Gastrocnemius medialis (tissue), 4 donors: ENCODE measurements around the gene FITM1.

Experiments
- CTCF ChIP-seq, 5 experiments: fragments of 450-650 bp in 3 of 5; fragments of 200-600 bp in 2 of 5; sonication (generic) in 2 of 5; IDR thresholded peaks in 4 of 5; conservative IDR thresholded peaks in 1 of 5; 1 replicate in 4 of 5; 2 replicates in 1 of 5; pipeline ENCODE4 v1.5.1; 2016 to 2019; ENCODE audit warnings: antibody characterized with exemption in 5 of 5, mild to moderate bottlenecking in 3 of 5, moderate library complexity in 3 of 5
- POLR2A ChIP-seq, 2 donors: fragments of 450-650 bp; IDR thresholded peaks; one replicate each; pipeline ENCODE4 v1.6.1; 2017; ENCODE audit warnings: antibody characterized with exemption in 2 of 2, mild to moderate bottlenecking in 2 of 2, moderate library complexity in 2 of 2

DNA sequence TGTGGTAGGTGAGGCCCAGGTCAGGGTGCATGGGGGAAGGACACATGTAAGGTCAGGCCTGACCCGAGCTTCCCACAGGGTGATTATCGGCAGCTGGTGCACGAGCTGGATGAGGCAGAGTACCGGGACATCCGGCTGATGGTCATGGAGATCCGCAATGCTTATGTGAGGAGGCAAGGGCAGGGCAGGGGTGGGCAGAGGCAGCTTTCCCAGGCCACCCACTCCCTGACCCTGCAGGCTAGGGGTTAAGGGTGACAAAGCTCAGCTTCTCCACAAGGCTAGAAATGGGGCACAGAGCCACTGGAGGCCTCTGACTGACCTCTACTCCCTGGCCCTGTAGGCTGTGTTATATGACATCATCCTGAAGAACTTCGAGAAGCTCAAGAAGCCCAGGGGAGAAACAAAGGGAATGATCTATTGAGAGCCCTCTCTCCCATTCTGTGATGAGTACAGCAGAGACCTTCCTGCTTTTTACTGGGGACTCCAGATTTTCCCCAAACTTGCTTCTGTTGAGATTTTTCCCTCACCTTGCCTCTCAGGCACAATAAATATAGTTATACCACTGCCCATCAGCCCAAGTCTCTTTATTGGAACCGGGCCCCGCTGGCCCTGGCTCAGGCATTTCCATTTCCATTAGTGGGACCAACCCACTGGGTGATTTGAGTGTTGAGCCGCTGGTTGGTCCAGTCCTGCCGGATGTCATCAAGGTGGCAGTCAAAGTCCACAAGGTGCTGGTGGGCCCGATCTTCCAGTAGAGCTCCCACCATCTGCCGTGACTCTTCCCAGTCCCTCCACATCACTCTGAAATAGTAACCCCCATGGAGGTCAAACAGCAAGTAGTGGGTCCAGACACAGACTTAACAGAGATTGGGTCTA is 8.2 kb downstream of the FITM1 start:
- TF ChIP-seq CTCF (IDR thresholded peaks at IDR 0.05 in 4 of 5, conservative IDR thresholded peaks at IDR 0.05 in 1 of 5) (no peak), POLR2A (IDR thresholded peaks at IDR 0.05) (no peak)
